HG02678 (cell line): ENCODE measurements around the gene WNT7A.

Experiments
- ATAC-seq: cut with Tn5 transposase; IDR thresholded peaks from one replicate; pipeline ENCODE4 v1.9.1; 2021; ENCODE audit warnings: mild to moderate bottlenecking, moderate library complexity; ENCODE audit not compliant: unreplicated experiment

WNT7A gene

DNA sequence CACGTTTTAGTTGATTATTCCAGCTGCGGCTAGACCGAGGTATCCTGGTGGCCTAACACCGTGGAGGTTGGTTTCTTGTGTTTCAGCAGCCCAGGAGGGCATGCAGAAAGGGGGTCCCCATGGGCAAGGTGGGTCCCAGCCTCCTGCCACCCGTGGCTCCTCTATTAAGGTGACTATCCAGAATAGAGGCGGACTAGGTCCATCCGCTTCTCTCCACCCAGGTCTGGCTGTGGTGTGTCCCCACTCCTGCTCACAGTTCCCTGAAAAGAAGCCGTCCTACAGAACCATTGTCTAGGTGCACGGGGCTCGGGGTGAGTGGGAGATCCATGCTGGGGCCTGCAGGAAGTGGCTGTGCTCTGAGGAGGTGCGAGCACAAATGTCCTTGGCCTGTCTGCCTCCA lies 81.5 kb downstream of the WNT7A start:
- no peak for ATAC-seq

DNA sequence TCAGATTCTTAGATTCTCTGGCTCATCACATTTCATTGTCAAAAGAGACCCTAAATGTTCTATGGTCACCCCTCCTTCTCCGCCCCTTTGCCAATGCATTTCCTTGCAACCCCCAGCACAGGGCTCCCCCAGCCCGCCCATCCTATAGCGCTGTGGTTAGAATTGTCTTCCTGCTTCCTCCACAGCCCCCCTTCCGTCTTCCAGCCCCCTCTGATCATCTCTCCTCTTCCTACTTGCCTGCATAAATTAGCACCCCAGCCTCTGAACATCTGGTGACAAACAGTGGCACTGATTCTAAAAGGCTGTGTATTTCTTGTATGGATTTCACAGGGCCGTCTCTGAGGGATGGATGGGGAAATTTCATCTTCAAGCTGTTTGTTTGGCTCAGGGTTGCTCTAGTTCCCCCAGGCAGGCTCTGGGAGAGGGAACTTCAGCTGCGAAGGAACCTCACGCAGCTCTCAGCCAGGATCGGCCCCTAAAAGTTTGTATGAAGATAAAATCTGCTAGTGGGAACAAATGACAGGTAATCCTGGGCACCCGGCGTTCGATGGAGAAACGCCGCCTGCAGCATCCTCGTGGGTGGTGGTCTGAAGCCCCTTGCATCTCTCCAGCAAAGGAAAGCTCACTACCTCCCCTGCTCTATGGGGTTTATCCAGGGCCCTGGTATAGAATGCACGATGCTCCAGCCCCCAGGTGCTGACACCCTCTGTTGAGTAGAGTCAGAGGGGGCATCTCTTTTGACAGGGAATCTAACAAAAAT lies 83.0 kb downstream of the WNT7A start:
- ATAC-seq = no peak

DNA sequence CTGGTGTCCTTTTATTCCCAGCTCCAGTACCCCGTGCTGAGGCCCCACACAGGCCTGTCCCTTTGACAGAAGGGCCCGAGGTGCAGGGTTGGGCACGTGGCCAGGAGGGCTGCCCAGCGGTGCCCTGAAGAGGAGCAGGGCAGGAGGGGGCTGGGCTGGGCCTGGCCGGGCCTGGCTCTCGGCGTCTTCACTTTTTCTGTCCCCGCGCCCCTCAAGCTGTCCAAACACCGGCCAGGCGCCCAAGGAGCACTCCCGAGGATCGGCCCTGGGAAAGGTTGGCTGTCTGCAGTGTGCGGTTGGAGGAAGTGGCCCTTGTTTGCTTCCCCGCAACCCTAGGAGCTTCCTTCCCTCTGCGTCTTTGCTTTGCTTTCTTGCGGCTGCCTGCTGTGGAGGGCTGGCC lies 84.1 kb downstream of the WNT7A start:
- ATAC-seq = no peak

DNA sequence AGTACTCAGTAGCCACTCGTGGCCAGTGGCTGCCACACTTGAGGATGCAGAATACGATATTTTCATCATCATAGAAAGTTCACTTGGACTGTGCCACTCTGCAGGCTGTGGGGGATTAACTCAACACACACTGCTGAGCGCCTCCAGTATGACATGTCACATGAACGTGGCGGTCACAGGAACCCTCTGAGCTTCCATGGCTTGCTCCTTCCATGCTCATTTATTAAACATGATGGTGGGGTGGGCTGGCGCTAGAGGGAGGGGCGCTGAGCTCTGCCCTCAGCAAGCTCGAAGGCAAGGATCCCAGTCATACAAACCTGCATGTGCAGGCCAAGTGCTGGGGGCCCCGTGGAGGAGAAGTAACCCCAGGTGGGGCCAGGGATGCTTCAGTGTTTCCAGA lies 85.5 kb downstream of the WNT7A start:
- no peak for ATAC-seq

DNA sequence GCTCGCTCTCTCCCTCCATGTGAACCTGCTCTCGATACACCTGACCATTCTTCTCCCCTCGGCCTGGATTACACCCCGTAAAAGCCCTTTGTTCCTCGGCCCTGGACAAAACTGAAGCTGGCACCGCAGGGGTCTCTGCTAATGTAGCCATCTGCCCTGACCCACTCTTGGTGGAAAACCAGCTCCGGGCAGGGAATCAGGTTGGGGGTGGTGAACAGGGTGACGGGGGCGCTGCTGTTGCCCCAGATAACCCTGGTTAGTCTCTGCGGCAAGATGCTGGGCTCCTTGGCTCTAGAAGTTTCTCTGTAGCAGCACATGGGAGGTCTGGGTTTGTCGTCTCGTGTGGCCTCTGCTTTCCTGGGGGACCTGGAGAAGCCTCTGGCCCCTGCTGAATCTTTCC lies 86.4 kb downstream of the WNT7A start:
- no peak for ATAC-seq

DNA sequence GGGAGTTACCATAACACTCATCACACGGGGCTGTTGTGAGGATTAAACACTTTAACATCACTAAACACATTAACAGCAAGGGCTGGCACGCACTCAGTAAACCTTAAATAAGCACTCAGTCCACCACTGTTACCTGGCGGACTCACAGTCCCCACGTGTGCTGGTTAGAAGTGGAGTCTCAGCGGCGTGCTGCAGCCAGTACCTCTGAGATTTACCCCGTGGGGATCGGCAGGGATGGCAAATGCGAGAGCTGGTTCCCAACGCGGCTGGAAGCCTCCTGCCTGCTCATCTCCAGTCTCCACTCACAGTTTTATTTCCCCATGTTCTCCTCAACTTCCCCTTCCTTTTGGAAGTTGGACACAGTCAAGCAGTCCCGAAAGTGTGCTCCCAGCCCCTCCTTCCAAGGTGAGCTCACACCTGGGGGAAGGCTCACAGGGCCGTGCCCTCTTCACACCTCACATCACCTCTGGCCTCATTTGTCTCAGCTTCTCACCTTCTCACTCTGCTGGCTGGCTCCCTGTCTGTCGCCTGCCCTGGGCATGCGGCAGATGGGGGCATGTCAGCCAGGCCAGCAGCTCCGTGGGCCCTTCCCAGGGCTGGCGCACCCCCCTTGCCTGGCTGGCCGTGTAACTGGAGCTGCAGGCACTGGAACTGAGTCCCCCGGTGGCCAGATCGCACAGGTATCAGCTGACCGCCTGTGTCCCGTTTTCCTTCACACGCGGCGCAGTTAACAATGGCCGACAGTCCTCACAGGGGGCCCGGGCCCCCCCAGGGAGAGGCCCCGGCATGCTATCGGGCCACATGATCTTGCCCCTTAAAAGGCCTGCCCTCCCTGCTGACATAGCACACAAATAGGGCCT lies 87.1 kb downstream of the WNT7A start:
- no peak for ATAC-seq

DNA sequence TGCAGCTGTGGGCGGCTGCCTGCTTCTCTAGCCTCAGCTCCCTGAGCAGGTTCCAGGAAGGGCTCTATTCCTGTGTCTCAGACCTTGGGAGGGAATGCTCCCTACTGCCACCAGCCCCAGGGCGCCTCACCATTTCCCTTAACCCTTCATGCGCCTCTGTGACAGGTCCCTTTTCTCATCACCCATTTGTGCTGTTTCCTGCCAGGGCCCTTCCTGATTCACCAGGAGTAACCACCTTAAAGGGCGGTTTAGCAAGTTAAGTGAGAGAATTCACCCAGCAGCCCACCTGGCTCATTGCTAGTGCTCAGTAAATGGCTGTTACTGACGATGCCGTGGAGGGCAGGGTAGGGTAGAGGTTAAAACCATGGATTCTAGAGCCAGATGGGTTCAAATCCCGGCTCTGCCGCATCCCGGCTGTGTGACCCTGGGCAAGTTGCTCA lies 87.8 kb downstream of the WNT7A start:
- ATAC-seq = no peak

DNA sequence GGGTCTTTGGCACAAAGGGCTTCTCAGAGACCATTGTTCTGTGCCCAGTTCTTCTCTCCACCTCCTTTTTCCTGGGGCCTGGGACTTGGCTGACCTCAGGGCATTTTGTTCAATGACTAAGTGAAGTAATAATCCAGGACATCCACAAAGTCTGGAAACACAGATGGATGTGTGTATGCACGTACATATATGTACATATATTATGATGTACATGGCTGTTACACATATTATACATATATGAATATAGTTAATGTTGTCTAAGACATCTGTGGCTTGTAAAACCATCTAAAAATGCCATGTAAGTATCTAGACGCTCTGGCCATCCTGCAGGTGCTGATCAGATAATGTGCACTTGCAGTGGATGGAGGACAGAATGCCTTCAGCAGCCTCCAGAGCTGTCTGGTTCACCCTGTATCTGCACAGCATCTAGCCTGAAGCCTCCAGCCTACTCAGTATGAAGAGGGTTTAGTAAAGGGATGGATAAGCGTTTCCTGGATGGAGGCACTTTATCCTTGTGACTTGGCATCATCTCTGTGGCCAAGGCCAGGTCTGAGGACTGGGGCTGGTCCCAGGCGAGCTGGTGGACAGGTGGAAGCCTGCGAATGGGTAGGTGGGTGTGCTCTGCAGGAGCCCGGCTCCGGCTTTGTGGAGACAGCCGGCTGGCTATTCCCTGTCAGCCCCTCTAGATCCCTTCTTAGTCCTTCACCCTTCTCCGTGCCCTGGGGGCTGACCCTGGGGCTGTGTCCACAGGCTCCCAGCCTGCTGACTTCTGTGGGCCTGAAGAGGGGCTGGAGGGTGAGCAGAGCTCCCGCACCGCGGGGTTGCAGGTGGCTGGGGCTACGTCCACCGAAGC lies 88.4 kb downstream of the WNT7A start:
- no peak for ATAC-seq

DNA sequence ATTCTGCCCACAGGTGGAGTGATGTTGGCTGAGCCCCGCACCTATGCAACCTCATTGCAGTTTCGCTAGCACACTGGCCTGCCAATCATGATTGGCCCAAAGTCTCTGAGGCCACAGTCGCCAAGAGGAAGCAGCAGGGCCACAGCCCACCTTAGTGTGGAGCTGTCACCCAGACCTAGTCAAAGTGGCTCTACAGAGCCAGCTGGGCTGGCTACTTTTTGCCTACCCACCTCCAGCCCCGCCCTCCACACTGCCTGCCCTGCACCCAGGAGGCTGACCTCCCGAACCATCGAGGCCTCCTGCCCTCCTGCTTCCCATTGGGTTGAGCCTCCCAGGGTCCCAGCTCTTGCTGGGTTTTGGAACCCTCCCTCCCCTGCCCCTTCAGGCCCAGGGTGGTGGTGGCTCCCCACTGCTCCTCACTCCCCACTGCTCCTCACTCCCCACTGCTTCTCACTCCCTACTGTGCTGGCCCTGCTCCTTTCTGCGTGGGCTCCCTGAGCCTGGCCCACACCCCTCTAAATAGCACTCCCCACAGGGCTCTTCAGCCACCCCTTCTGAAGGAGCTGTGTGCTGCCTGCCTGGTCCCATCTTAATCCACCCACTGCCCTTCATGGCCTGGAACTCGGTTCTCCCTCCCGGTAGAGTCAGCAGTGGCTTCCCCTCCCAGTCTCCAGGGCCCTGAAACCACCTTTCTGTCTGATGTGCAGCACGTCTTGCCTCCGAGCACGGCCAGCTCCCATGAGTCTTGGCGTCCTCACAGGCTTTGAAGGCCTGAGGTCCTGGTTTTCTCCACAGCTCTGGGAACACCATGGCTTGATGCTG lies 89.3 kb downstream of the WNT7A start:
- no peak for ATAC-seq

DNA sequence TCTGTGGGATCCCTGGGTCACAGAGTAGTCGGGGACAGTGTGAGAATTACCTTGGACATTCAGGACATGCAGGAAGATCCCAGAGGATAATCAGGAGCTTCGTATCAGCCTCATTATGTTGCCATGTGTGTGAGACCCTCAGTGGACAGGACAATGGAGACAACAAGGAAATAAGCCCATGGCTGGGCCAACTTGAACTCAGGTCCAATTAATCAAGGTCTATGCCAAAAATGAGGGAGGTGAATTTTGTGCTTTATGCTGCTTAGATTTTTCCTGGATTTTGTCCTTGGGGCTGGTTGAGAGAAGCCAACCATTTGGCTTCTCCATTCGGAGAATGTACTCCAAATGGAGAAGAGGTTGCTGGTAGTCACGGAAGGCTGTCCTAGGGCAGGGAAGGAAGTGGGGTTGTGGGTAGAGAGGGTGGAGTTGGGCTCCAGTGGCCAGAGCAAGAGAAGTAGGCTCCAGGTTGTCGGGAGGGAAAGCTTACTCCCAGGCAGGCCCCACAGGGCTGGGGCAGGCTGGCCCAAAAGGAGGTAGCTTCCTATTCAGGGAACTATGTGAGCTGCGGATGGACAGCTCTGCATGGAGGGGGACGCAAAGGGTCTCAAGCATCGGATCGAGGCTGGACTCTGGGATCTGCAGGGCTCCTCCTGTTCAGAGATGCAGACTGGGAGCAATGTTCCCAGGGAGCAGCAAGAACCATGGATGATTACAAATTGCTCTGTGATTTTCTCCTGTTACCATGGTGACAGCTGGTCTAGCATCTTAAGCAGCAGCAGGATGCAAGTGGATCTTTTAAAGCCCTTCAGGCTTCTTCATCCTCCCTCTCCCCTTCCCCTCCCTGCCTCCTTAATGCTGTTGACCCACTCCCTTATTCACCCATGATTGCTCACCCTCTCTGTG lies 91.1 kb downstream of the WNT7A start:
- ATAC-seq = no peak

DNA sequence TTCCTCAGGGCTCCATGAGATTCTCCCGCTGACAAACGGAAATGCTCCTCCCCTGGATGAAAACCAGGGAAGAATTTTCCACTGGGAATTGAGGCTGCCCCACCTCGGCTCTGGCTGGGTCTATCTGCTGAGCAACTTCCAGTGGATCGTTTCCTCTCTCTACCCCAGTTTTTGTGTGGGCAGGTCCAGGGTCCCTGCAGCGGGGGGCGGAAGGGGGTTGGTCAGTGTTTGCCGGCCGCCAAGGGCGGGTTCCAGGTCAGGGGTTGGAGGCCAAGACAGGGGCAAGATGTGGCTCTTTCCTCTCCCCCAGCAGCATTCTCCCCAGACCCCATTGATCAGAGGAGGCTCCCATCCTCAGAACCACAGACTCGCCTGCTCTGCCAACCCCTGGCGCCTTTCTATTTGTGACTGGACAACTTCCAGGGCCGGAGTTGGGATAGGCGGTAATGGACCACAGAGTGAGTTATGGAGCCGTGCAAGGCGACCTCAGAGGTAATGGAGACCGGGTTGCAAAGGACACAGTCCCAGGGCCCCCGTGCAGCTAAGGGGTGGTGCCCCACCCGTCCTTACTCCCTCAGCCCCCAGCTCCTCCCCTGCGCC lies 92.2 kb downstream of the WNT7A start:
- no peak for ATAC-seq

DNA sequence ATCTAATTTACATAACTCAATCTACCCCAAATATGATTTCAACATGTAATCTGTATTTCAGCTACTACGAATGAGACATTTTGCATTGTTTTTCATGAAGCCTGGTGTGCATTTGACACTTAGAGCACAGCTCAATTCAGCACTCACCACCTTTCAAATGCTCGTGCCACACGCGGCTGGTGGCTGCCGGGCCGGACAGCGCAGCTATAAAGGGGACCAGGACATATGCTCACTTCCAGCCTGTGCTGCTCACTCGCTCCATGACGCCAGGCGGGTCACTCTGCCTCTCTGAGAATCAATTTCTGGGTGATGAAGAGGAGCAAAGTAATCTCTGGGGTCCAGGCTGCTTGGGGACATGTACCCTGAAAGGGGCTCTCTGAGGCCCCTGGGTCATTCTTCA lies 93.1 kb downstream of the WNT7A start:
- no peak for ATAC-seq

DNA sequence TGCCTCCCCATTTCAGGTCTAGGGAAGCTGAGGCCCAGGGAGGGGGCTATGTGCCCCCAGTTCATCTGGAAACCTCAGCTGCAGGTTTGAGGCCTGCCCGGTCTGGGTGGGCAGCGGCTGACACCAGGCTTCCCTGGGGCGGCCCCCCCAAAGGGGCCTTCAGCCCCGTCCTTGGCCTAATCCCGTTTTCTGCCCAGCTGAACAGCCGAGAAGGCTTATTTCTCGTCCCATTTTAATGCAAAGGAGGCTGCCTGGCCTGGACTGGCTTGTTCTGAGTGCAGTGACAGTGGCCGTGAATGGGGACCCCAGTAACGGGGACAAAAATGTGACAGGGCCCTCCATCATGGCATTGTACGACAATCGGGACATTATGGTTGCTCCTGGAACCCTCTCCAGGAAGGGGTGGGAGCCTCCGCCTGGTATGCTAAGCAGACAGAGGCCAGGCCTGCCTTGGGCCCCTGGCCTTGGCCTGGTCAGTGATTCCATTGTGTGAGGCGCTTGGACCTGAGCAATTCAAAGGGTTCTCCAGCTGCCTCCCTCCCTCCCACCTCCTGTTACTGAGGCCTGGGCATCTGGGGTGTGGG lies 93.9 kb downstream of the WNT7A start:
- no peak for ATAC-seq

DNA sequence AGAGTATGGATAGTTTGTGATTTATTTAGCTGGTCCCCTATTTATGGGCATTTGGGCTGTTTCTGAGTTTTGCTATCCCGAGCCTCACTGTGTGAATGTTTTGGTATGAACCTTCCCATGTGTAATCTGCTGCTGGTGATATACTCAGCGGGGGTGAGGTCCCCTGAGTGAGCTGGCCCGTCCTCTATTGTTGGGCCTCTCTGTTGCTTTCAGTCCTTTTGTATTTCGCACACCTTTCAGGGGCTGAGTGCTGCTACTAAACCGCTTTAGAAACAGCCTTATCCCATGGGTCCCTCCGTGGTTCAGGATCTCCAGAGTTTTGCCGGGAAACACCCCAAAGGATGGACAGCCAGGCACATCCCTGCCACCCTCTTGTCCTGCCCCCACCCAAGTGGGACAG lies 94.5 kb downstream of the WNT7A start:
- no peak for ATAC-seq

DNA sequence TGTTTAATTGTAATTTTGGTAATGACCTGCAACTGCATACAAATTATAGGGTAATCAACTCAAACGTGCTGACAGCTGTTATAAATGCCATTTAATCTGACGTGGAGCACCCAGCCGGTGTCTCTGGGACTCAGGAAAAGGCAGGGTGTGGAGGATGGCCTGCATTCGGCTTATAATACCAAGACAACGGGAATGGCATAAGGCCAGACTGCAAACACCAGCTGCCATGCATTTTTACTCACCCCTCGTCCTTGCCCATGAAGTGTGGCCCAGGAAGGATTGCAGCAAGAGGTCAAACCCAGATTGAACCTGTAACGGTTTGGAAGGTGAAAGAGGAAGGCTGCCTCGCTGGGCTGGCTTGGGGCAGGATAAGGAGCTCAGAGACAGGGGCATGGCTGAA lies 96.4 kb downstream of the WNT7A start:
- no peak for ATAC-seq

DNA sequence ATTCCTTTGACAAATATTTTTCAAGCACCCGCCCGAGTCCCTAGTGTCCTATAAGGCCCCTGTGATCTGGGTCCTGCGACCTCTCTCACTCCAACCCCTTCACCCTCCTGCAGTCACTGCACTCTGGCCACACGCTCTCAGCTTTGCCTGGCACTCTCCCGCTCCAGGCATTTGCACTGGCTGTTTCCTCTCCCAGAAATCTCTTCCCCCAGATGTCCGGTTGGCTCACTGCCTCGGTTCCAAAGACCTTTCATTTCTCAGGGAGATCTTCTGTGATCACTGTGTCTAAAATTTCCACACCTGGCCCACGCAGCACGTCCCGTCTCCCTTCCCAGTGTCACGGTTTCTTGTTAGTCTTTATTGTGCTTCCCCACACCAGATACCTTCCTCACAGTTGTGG lies 97.4 kb downstream of the WNT7A start:
- ATAC-seq = no peak

DNA sequence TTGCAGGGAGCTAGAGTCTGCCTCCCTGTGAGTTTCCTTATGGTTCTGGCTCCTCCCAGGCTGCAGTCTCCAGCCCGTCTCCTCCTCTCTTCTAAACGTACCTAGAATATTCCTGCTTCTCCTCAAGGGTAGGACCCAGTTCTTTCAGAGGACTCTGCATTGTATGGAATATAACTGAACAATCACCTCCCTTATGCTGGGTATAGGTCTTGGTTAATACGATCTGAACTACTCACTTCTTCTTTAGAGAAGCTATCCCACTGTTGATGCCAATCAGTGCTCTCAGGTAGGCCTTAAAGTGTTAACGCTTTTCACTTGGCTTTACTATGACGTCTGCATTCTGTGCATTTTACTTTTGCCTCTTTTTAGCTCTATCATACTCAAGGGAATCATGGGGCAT lies 98.5 kb downstream of the WNT7A start:
- no peak for ATAC-seq

DNA sequence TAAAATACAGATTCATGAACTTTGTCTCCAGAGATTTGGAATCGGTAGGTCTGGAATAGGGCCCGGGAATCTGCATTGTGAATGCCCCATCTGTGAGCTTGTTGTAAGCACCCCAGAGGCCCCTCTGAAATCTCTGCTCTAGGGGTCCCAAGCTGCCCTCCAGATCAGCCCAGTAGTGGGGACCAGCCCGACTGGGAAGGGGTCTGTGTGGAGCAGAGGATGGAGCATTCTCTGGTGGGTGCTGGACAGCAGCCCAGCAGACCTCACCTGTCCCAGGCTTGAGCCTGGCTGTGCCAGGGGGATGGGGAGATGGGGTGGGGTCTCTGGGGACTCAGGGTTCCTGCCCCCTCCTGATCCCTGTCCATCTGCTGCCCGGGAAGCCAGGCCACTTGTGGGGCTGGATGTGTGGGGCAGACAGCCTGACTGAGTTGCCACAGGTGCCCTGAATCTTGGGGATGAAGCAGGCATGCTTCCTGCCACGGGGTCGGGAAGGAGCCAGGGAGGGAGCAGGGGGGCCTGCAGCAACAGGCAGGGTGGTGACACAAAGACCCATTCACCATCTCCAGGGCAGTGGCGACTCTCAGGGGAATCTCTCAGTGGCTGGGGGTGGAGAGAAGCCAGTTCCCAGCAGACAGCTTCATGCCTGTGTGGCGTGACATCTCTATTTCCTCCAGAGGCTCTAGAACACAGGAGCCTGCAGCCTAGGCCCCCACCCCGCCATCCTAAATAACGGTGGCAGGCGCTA lies 99.3 kb downstream of the WNT7A start:
- no peak for ATAC-seq
